GM12872 (cell line): ENCODE results near the gene UBE2G2.

Experiments used
- TF ChIP-seq, protein P1 (sequence below): IDR thresholded peaks from 3 replicates; pipeline ENCODE4 v1.5.1; 2011; ENCODE audit warnings: low read depth, mild to moderate bottlenecking, low read length, moderate library complexity; ENCODE audit not compliant: insufficient read depth

The UBE2G2 gene

DNA sequence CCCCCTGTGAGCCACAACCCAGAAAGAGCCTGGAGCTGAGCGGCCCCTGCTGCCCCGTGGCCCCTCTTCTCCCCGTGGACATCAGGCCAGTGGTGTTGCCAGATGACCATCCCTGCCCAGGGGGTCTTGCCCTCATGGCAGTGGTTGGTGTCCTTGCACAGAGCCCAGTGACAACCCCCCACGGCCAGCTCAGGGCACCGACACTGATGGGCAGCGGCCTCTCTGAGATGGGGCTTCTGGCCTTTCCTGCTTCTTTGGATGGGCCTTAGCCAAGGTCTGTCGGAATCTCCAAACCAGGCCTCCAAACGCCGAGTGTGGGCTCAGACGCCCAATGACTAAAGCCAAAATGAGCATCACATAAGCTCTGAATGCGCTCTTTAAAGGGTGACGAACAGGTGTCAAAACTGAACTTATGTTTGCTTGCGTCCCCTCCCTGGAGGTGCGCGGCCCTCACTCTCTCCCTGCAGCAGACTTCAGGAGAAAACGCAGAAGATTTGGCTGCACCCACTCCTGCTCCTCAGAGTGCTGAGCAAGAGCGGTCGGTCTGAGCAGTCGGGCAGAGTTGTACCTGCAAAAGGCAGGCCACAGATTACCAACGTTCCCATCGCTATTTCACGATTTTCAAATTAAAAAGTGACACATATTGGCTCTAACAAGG, 41.9 kb downstream of the UBE2G2 start:
- TF ChIP-seq, protein P1, sequence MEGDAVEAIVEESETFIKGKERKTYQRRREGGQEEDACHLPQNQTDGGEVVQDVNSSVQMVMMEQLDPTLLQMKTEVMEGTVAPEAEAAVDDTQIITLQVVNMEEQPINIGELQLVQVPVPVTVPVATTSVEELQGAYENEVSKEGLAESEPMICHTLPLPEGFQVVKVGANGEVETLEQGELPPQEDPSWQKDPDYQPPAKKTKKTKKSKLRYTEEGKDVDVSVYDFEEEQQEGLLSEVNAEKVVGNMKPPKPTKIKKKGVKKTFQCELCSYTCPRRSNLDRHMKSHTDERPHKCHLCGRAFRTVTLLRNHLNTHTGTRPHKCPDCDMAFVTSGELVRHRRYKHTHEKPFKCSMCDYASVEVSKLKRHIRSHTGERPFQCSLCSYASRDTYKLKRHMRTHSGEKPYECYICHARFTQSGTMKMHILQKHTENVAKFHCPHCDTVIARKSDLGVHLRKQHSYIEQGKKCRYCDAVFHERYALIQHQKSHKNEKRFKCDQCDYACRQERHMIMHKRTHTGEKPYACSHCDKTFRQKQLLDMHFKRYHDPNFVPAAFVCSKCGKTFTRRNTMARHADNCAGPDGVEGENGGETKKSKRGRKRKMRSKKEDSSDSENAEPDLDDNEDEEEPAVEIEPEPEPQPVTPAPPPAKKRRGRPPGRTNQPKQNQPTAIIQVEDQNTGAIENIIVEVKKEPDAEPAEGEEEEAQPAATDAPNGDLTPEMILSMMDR = no peak

DNA sequence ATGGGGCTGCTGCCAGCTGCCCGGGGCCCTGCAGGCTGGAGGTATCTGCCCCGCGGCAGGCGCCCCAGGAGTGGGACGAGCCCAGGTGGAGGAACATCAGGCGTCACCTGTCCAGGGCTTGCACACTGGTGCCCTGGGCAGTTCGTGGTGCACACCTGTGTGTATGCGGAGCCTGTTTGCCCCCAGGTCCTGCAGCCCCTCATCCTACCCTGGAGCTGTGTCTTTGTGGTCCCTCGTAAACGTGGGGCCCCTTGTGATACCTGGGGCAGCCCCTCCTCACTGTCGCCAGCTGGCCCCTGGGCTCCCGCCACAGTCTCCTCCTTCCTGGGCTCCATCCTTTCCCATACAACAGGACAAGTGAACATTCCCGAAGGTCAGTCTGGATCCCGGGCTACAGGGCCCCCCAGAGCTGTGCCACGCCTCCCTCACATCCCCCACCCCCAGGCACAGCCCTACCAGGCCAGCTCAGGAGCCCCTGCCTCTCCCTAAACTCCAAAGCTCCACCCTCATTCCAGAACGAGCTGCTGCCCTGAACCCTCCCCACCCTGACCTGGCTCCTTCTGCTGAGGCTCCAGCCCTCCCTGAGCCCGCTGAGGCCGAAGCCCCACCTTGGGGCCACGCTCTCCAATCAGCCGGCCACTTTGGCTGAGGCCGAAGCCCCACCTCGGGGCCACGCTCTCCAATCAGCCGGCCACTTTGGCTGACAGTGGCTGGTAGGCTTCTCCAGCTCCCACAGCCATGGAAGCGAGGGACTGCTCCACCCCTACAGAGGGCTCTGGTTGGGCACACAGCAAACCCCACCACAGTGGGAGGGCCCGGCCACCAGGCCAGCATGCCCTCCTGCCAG, 42.6 kb downstream of the UBE2G2 start:
- TF ChIP-seq, protein P1 = no peak

DNA sequence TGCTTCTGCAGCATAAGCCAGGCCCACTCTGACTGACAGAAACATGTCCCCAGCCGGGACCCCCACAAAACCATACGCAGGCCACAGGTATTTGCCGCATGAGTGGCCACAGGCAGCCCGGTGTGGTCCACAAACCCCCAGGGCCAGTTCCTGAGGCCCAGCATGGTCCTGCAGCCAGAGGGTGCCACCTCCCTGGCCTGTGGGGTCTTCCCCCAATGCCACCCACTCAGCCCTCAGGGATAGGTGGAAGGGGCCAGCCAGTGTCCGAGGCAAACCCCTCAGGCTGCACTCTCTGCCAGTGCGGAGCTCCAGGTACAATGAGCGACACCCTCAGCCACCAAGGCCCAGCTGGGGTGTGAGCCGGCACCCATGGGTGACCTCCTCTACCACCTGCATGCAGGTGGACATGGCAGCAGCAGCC, 43.5 kb downstream of the UBE2G2 start:
- TF ChIP-seq, protein P1 = no peak

DNA sequence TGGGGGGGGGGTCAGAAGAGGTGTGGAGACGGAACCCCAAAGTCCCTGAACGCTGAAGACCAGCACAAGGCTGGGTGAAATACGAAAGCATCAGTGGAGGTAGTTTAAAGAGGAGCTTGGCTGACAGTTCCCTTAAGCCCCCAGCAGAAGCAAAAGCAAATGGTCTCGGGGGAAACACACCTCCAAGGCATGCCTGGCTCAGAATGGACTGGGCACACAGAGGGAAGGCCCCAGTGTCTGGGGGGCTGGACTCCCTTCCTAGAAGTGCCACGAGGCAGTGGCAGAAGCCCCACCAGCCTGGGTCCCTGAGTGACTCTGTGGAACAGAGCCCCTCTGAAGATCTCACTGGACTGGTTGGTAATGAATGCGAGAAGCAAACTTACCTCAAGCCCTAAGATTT, 43.9 kb downstream of the UBE2G2 start:
- TF ChIP-seq, protein P1 = no peak

DNA sequence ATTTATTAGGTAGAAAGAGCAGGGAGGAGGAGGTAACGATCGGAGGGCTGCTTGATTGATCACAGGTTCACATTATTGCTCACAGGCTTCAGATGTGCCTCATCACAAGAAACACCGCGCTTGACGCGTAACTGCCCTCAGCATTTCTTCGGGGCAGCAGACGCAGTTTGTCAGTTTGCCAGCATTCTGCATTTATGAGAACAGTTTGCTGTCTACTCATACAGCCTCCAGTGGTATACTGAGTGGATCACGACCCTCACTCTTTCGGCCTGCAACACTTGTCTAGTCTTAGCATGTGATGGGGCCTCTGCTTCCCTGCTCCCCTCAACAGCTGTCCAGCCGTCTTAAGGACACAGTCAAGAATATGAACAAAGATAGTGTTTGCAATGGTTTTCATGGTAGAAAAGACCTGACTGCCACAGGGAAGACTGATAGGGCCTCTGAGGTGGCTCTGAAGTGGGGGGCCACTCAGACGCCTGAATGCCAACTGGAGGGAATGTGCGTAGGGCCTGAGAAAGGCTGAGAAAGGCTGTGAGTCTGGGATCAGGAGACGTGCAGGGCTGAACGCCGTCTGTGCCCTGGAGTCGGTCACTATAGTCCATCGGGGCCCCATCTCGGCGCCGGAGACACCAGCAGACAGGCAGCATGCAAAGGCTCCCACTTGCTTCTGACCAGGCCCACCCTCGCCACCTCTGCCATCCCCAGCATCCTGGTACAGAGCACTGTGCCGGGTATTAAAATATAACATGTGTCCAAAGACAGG, 45.0 kb downstream of the UBE2G2 start:
- TF ChIP-seq, protein P1 = no peak

DNA sequence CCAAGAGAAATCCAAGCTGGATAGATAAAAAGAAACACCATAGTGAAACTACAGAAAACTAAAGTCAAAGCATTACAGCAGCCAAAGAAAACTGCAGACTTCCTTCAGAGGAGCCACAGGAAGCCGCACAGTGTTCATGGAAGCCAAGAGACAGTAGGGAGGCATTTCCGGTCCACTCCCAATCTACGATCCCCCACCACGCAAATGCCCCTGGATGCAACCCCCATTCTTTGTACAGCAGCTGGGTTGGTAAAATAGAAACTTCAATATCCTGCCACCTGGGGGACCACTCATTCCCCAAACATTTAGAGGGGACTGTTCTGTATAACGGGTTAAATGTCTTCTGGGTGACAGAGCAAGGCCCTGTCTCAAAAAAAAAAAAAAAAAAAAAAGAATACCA, 46.4 kb downstream of the UBE2G2 start:
- TF ChIP-seq, protein P1 = 0 out of 3 replicates have a peak, but pooled peaks have one; percentile 23

DNA sequence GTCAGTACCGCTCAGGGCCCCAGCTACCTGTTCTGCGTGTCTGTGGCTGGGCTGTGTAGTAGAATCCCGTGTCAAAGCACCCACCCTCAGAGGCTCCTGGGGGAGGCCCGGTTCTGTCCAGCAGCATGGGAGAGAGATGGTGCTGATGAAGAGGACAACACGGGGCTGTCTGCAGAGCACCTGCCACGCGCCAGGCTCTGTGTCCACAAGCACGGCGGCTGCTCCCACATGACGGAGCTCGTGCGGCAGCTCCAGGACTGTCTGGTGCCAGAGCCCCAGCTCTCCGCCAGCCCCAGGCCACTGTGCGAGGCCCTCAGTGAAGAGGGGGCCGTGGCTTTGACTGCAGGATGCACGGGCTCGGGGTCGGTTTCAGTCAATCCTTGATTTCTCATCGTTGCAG, 48.3 kb downstream of the UBE2G2 start:
- TF ChIP-seq, protein P1 = no peak
